G401 (cell line): ENCODE measurements around the gene POU6F2. TPM values are rescaled to one million over a fixed set of nuclear protein-coding genes. Genes with fewer than 3 reads are reported as not detected.

Experiments
- DNase-seq: peaks from one replicate; pipeline ENCODE4 v3.0.0-alpha.2; 2015; ENCODE audit warnings: low spot score
- in situ Hi-C: cut with HindIII; loops from 2 replicates; pipeline ENCODE4 v1.10.0; 2016; ENCODE audit warnings: low sequenced_read_pairs, mixed read lengths
- total RNA-seq: library from RNA; depleted of rRNA; stranded (reverse); fragments of >200 nt; shearing (Covaris generic); gene quantifications from 2 replicates; pipeline ENCODE4 v1.2.3, GENCODE V29; 2014

Gene POU6F2
- total RNA-seq, 1 experiment from 2014 or later: under 0.01 TPM

- in situ Hi-C loops: no loop called here
- DNase-seq: no peak
Observed at GRCh38 chr7:39432807-39433416, 455.2 kb downstream of the POU6F2 start.

GRCh38 chr7:39433550-39433949, 455.8 kb downstream of the POU6F2 start:
- in situ Hi-C loops: no loop called here
- DNase-seq: no peak

GRCh38 chr7:39434012-39434411, 456.3 kb downstream of the POU6F2 start:
- DNase-seq: no peak
- in situ Hi-C loops: no loop called here

- in situ Hi-C loops: no loop called here
- no peak for DNase-seq
Observed at GRCh38 chr7:39446546-39446945, 468.8 kb downstream of the POU6F2 start.

- in situ Hi-C loops: no loop called here
- DNase-seq: no peak
Observed at GRCh38 chr7:39451901-39452300, 474.2 kb downstream of the POU6F2 start.

- in situ Hi-C loops: no loop called here
- peak; percentile 27 for DNase-seq
Observed at GRCh38 chr7:39453743-39454355, 476.1 kb downstream of the POU6F2 start.

- DNase-seq: no peak
- in situ Hi-C loops: no loop called here
Observed at GRCh38 chr7:39458061-39458745, 480.5 kb downstream of the POU6F2 start.

- no peak for DNase-seq
- in situ Hi-C loops: no loop called here
Observed at GRCh38 chr7:39459636-39460035, 481.9 kb downstream of the POU6F2 start.

- in situ Hi-C loops: no loop called here
- DNase-seq: no peak
Observed at GRCh38 chr7:39460486-39460885, 482.8 kb downstream of the POU6F2 start.

- in situ Hi-C loops: no loop called here
- no peak for DNase-seq
Observed at GRCh38 chr7:39461263-39461820, 483.6 kb downstream of the POU6F2 start.

- in situ Hi-C loops: no loop called here
Observed at GRCh38 chr7:39463252-39463651, 485.5 kb downstream of the POU6F2 start.

GRCh38 chr7:39464350-39465054, 486.8 kb downstream of the POU6F2 start:
- in situ Hi-C loops: no loop called here
- no peak for DNase-seq

More at GRCh38 chr7:39463252-39463651, 485.5 kb downstream of the POU6F2 start:
- DNase-seq: no peak

GRCh38 chr7:39465055-39465929, 487.6 kb downstream of the POU6F2 start:
- in situ Hi-C loops: no loop called here
- peak; percentile 27 for DNase-seq

- in situ Hi-C loops: no loop called here
- no peak for DNase-seq
Observed at GRCh38 chr7:39468261-39468660, 490.6 kb downstream of the POU6F2 start.

- no peak for DNase-seq
- in situ Hi-C loops: no loop called here
Observed at GRCh38 chr7:39468808-39469374, 491.2 kb downstream of the POU6F2 start.

GRCh38 chr7:39480901-39481300, 503.2 kb downstream of the POU6F2 start:
- DNase-seq: no peak
- in situ Hi-C loops: no loop called here

- in situ Hi-C loops: no loop called here
- no peak for DNase-seq
Observed at GRCh38 chr7:39488467-39489393, 511.0 kb downstream of the POU6F2 start.
